Activated CD8-positive, alpha-beta memory T cell treated with anti-CD3 and anti-CD28 coated beads, Interleukin-2, amount 50 U/mL, for 48 hours (primary cell): ENCODE measurements around the gene SERPINI1.

Experiments used
- DNase-seq: peaks from one replicate; pipeline ENCODE4 v3.0.0-alpha.2; 2020

The SERPINI1 gene

GRCh38 chr3:167735233-167736138, at the start of gene SERPINI1:
SERPINI1 (plus strand) TSS chr3:167735721; CDS start chr3:167789129, 53,408 bp downstream.
- DNase-seq = peak; percentile 86

- DNase-seq = no peak
These were observed 44.2 kb upstream of the SERPINI1 start for GRCh38 chr3:167691366-167691765.

- no peak for DNase-seq
These were observed 41.4 kb upstream of the SERPINI1 start for GRCh38 chr3:167694121-167694520.

GRCh38 chr3:167700046-167700445, 35.5 kb upstream of the SERPINI1 start:
- no peak for DNase-seq

- no peak for DNase-seq
These were observed 34.6 kb upstream of the SERPINI1 start for GRCh38 chr3:167700926-167701325.

GRCh38 chr3:167705840-167706239, 29.7 kb upstream of the SERPINI1 start:
- no peak for DNase-seq

- DNase-seq = no peak
These were observed 25.8 kb upstream of the SERPINI1 start for GRCh38 chr3:167709690-167710089.

GRCh38 chr3:167710552-167710951, 25.0 kb upstream of the SERPINI1 start:
- DNase-seq = no peak

- no peak for DNase-seq
These were observed 24.1 kb upstream of the SERPINI1 start for GRCh38 chr3:167711439-167711838.

- DNase-seq = no peak
These were observed 23.1 kb upstream of the SERPINI1 start for GRCh38 chr3:167712445-167712844.

- DNase-seq = no peak
These were observed 20.6 kb upstream of the SERPINI1 start for GRCh38 chr3:167714871-167715270.

- no peak for DNase-seq
These were observed 18.6 kb upstream of the SERPINI1 start for GRCh38 chr3:167716920-167717319.

- DNase-seq = no peak
These were observed 16.9 kb upstream of the SERPINI1 start for GRCh38 chr3:167718582-167718981.

- DNase-seq = no peak
These were observed 12.5 kb upstream of the SERPINI1 start for GRCh38 chr3:167723025-167723512.

- DNase-seq = no peak
These were observed 11.6 kb upstream of the SERPINI1 start for GRCh38 chr3:167723872-167724271.

- no peak for DNase-seq
These were observed 7.3 kb upstream of the SERPINI1 start for GRCh38 chr3:167728176-167728575.

GRCh38 chr3:167728632-167729323, 6.7 kb upstream of the SERPINI1 start:
- DNase-seq = no peak

GRCh38 chr3:167729591-167729990, 5.9 kb upstream of the SERPINI1 start:
- DNase-seq = no peak

- no peak for DNase-seq
These were observed 4.1 kb upstream of the SERPINI1 start for GRCh38 chr3:167731393-167731792.

- DNase-seq = no peak
These were observed 3.0 kb upstream of the SERPINI1 start for GRCh38 chr3:167732313-167733065.

GRCh38 chr3:167733961-167734497, 1.5 kb upstream of the SERPINI1 start:
- DNase-seq = no peak

GRCh38 chr3:167734498-167735232, 856 bp upstream of the SERPINI1 start, which contains the start of gene PDCD10:
PDCD10 (minus strand) TSS chr3:167734892; CDS start chr3:167720157, 14,735 bp downstream.
- DNase-seq = peak; percentile 95
